ENCODE data around the gene SUPT4H1.

Gene SUPT4H1

DNA sequence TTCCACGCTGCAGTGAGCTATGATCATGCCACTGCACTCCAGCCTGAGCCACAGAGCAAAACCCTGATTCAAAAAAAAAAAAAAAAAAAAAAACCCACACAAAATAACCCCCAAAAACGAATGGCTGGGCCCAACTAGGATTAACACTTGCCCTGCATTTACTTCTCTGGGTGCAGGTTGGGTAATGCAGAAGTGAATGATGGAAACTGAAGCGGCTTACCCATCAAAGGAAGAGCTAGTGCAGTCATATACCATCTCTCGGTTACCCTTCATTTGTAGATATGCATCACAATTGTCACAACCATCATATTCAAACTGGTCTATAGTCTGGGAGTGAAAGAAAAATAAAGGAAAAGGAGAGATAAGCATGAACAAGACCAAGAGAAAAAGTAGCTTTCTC is 819 bp downstream of the SUPT4H1 start:
- TF ChIP-seq, protein P1, sequence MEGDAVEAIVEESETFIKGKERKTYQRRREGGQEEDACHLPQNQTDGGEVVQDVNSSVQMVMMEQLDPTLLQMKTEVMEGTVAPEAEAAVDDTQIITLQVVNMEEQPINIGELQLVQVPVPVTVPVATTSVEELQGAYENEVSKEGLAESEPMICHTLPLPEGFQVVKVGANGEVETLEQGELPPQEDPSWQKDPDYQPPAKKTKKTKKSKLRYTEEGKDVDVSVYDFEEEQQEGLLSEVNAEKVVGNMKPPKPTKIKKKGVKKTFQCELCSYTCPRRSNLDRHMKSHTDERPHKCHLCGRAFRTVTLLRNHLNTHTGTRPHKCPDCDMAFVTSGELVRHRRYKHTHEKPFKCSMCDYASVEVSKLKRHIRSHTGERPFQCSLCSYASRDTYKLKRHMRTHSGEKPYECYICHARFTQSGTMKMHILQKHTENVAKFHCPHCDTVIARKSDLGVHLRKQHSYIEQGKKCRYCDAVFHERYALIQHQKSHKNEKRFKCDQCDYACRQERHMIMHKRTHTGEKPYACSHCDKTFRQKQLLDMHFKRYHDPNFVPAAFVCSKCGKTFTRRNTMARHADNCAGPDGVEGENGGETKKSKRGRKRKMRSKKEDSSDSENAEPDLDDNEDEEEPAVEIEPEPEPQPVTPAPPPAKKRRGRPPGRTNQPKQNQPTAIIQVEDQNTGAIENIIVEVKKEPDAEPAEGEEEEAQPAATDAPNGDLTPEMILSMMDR (IDR thresholded peaks at IDR 0.05; ENCODE audit: low read depth, low read length): no peak
- H3K4me3 ChIP-seq (ENCODE audit: low read depth, low read length): peak overlapping the region; percentile 81
- in situ Hi-C loops (cut with HindIII; ENCODE audit: low sequenced_read_pairs): no loop called here
- DNase-seq (ENCODE audit: low read depth, low spot score): no peak

DNA sequence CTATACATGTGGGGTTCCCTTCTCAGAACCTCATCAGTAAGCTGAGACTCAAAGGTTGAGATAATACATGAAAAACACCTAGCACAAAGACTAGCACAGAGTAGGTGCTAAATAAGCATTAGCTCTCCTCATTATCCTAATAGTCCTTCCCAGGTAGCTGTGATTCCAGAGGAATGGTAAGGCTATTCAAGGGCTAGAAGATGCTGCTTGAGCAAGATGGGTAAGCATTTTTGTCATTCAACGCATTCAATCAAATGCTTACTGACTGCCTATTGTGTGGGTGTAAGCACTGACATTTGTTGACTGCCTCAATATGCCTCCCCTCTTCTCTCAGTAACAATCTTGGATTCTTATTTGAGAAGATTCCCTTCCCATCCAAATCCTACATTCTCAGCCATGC is 4.0 kb downstream of the SUPT4H1 start:
- DNase-seq (ENCODE audit: low read depth, low spot score): no peak
- TF ChIP-seq, protein P1 (IDR thresholded peaks at IDR 0.05; ENCODE audit: low read depth, low read length): no peak
- in situ Hi-C loops (cut with HindIII; ENCODE audit: low sequenced_read_pairs): no loop called here
- H3K4me3 ChIP-seq (ENCODE audit: low read depth, low read length): no peak overlapping the region

DNA sequence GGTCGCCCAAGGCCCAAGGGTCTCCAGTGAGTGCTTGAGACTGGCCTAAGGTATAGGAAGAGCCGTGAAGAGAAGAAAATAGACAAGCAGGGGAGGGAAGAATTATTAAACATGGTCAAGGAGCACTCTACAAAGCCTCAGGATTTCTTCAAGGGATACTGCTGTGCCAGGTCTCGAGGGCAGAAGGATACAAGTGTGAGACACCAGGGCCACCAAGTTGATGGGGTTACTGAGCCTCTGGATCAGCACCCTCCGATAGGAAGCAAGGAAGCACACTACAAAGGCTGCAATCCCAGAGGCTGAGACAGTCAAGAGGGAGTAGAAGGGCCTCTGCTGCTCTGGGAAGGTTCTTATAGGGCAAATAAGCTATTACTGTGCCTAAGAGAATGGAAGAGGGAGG is 6.5 kb downstream of the SUPT4H1 start:
- no peak for DNase-seq (ENCODE audit: low read depth, low spot score)
- H3K4me3 ChIP-seq (ENCODE audit: low read depth, low read length): no peak overlapping the region
- in situ Hi-C loops (cut with HindIII; ENCODE audit: low sequenced_read_pairs): no loop called here
- TF ChIP-seq, protein P1 (IDR thresholded peaks at IDR 0.05; ENCODE audit: low read depth, low read length): no peak

DNA sequence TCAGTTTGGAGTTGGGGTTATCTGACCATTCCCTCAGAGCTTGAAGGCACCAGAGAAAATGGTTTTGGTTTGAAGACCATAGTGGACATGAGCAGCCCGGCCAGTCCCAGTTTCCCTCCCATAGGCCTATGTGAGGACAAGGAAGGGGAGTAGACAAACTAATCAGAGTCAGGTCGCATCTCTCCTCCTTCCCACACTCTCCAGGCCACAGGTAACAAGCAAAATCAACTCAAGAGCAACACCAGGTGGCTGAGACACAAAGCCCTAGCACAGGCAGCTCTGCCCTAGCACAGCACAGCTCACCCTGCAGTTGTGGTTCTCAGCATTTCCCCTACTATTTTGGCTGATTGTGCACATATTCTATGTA is 7.2 kb downstream of the SUPT4H1 start:
- H3K4me3 ChIP-seq (ENCODE audit: low read depth, low read length): no peak overlapping the region

DNA sequence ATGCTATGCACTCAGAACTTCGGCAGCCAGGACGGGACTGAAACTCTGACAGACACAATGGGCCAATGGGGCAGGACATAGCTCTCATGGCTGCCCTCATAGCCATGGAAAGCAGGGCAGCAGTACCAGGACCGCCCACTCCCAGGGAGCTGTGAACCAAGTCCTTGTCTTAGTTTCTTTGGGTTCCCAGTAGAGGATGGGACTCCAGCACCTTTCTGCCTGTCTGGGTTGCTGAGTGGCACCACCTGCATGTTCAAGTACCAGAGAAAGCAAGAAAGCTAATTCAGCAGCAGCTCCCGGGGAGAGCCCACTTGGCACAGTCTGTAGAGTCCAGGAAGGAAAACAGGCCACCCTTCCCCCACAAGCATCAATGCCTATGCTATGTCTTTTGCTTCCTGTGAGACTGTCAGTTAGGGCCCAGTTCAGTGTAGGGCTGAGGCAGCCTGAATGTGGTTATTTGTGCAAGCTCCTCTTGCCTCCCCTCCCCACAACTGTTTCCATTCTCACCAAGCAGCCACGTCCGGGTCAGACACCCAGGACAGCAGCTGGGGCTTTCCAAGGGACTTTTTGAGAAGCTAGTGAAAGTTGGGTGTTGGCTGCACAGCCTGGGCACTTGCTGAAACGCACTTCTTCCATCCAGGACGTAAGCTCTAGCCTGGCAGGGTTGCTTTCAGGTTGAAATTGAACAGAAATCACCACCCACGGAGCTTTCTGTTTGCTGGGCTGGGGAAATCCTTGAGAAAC is 7.8 kb downstream of the SUPT4H1 start:
- no peak overlapping the region for H3K4me3 ChIP-seq (ENCODE audit: low read depth, low read length)
- DNase-seq (ENCODE audit: low read depth, low spot score): no peak
- in situ Hi-C loops (cut with HindIII; ENCODE audit: low sequenced_read_pairs): no loop called here
- TF ChIP-seq, protein P1 (IDR thresholded peaks at IDR 0.05; ENCODE audit: low read depth, low read length): no peak

More for the DNA sequence above, 7.2 kb downstream of the SUPT4H1 start:
- TF ChIP-seq, protein P1 (IDR thresholded peaks at IDR 0.05; ENCODE audit: low read depth, low read length): no peak
- DNase-seq (ENCODE audit: low read depth, low spot score): no peak
- in situ Hi-C loops (cut with HindIII; ENCODE audit: low sequenced_read_pairs): no loop called here

DNA sequence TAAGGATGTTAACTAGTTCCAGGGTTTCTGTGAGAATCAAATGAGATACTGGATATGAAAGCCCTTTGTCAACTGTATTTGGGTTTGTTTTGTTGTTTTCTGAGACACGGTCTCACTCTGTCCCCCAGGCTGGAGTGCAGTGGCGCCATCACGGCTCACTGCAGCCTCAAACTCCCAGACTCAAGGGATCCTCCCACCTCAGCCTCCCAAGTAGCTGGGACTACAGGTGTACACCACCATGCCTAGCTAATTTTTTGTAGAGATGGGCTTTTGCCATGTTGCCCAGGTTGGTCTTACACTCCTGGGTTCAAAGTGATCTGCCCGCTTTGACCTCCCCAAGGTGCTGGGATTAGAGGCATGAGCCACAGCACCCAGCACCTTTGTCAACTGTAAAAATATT is 8.9 kb downstream of the SUPT4H1 start:
- H3K4me3 ChIP-seq (ENCODE audit: low read depth, low read length): no peak overlapping the region
- TF ChIP-seq, protein P1 (IDR thresholded peaks at IDR 0.05; ENCODE audit: low read depth, low read length): no peak
- DNase-seq (ENCODE audit: low read depth, low spot score): no peak
- in situ Hi-C loops (cut with HindIII; ENCODE audit: low sequenced_read_pairs): no loop called here
